ENCODE measurements around the gene TSHZ3.

The TSHZ3 gene

DNA sequence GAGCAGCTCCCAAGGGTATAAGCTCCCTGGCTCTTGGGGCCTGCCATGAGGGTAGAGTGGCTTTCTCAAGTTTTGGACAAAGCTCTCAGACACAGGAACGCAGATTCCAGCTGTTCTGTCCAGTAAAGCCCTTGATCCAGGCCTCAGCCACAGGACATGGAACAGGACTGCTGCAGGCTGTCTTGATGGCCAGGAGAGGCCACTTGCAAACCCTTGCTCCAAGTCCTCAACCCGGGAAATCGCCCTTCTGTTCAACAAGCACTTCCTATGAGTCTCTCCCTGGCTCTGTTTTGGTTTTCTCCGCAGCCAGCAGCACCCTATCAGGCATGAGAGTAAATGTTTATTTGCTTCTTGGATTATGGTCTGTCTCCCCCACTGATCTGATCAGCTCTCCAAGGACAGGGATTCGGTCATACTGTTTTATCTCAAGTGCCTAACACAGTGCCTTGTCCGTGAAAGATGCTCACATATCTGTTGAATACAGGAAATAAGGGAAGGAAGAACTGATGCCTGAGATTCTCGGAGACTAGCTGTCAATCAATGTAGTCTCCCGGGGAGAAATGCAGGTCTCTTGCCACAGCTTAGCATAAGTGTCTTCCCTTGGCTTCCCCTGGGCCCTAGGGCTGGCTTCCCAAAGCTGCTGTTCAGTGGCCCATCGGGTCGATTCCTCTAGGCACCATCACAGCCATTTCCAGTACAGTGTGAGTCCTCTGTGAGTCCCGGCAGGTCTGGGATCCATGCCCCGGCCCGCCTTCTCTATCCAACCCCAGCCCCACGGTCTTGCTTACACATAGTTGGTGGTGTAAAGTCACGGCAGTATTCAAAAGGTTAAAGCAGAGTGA lies 90.8 kb downstream of the TSHZ3 start:
- TF ChIP-seq, protein P1, sequence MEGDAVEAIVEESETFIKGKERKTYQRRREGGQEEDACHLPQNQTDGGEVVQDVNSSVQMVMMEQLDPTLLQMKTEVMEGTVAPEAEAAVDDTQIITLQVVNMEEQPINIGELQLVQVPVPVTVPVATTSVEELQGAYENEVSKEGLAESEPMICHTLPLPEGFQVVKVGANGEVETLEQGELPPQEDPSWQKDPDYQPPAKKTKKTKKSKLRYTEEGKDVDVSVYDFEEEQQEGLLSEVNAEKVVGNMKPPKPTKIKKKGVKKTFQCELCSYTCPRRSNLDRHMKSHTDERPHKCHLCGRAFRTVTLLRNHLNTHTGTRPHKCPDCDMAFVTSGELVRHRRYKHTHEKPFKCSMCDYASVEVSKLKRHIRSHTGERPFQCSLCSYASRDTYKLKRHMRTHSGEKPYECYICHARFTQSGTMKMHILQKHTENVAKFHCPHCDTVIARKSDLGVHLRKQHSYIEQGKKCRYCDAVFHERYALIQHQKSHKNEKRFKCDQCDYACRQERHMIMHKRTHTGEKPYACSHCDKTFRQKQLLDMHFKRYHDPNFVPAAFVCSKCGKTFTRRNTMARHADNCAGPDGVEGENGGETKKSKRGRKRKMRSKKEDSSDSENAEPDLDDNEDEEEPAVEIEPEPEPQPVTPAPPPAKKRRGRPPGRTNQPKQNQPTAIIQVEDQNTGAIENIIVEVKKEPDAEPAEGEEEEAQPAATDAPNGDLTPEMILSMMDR (IDR thresholded peaks at IDR 0.05; ENCODE audit: insufficient read depth, missing control alignments), result no peak
- DNase-seq (ENCODE audit: insufficient read length, low spot score) (no peak), FAIRE-seq (no peak)

DNA sequence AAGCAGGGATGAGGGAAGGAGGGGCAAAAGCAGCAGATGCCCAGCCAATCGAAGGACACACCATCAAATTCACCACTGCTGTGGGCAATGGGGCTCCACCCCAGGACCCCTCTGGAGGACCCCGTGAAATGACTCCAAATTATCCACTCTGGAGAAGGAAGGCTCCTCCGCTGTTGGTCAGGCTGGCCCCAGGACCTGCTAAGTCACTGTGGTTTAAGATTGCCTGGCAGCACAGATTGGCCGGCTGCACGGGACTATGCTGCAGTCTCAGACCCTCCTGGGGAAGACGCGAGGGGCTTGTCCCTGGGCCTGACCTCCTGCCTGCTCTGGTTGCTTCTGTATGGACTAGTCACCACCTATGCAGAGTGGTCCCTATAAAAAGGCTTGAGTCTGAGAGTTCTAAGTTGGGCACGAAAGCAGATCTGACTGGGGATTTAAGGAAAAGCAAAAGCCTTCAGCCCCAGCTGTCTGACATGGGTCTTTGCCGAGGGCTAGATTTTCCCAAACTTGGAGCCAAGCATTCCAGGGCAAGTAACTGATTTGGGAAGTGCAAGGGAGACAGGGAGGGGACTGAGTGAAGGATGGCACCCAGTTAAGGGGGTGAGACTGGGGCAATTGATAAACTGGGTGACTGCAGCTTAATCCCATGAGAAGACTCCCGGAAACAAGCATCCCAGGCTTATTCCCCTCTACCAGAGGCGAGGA lies 91.7 kb downstream of the TSHZ3 start:
- TF ChIP-seq, protein P1 (IDR thresholded peaks at IDR 0.05; ENCODE audit: insufficient read depth, missing control alignments), result no peak
- FAIRE-seq (no peak), DNase-seq (ENCODE audit: insufficient read length, low spot score) (no peak)

DNA sequence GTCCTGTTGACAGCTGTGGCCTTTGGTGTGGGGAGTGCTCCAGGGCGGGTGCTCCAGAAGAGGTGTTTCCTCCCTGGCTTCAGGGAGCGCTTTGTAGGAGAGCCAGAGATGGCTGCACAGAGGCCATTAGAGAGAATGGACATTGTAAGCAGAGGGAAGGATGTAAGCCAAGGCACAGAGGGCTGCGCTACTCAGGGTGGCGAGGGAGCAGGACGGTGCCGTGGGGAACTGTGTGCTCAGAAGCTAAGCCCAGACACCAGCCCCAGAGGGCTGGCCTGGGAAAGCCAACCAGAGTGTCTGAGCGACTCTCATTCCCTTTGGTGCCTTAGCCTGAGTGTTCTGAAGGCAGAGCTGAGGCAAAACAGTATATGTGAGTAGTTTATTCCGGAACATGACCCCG lies 92.2 kb downstream of the TSHZ3 start:
- DNase-seq (ENCODE audit: insufficient read length, low spot score), result no peak
- FAIRE-seq, result no peak
- TF ChIP-seq, protein P1 (IDR thresholded peaks at IDR 0.05; ENCODE audit: insufficient read depth, missing control alignments), result no peak

DNA sequence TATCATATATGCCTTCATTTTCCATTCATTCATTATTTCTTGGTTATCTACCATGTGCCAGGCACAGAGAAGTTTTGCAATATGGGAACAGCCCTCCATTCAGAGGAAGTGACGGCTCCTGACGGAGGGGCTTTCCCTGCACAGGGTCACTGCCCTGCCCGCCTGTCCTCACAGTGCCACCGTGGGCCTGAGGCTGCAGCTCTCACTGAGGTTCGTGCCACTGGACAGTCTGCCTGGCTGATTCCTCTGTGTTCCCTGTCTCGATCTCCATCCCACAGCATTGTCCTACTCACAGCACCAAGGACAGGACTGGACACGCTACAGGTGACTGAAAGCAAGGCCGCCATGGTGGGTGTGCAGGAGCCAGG lies 92.7 kb downstream of the TSHZ3 start:
- no peak for FAIRE-seq
- TF ChIP-seq, protein P1 (IDR thresholded peaks at IDR 0.05; ENCODE audit: insufficient read depth, missing control alignments), result no peak

DNA sequence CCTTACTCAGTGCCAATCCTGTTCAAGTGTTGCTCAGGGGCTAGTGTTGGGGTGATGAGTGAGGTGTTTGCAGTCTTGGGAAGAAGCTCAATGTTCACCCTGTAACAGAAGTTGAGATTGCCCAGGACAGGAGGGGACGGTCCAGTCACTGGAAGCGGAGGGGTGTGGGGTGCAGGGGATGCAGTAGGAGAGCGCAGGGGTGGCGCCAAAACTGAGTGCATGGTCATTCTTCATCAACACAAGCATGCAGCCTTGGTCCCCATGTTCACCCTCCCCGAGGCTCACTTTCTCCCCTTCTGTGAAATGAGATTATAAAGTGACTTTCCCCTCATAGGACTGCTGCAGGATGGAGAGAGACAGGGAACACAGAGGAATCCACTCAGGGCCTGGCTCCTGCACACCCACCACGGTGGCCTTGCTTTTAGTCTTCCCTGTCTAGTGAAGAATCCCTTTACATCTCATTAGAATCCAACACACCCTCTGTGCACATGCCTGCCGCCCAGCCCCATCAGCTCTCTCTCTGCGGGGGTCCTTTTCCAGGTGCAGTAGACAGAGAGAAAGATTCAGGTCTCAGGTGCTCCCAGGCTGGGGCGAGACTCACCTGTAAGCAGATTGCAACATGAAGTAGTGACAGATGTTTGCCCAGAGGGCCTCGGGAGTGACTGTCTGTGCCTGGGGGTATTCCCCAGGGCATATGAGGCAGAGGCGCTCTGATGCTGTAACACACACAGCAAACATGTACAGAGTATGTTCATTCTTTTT lies 93.2 kb downstream of the TSHZ3 start:
- no peak for FAIRE-seq
- DNase-seq (ENCODE audit: insufficient read length, low spot score), result no peak
- TF ChIP-seq, protein P1 (IDR thresholded peaks at IDR 0.05; ENCODE audit: insufficient read depth, missing control alignments), result no peak

More for the DNA sequence above, 92.7 kb downstream of the TSHZ3 start:
- no peak for DNase-seq (ENCODE audit: insufficient read length, low spot score)

DNA sequence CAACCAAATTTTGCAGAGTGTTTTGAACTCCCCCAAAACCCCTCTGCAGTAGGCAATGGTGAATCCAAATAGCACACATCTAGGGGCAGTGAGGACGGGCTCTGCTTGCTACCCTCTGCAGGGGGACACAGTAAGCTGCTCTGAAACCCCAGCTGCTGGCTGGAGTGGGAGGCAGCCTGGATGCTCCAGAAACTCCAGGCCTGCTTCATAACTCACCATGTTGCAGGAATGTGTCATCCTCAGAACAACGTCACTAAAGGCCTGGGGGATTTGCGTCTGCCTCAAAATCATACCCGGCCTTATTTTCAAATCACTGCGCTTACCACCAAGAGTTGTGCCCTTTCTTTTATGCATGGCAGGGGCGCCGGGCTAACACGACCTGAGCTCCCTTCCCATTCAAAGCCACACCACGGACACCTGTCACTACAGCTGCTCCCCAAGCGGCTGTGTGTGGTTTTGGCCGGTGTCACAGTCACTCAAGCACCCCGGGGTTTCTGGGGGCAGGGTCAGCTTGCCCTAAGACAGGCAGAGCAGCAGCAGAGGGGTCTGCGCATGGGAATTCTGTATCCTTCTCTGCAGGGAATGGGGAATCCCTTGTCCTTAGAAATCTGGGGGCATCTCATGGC lies 93.9 kb downstream of the TSHZ3 start:
- TF ChIP-seq, protein P1 (IDR thresholded peaks at IDR 0.05; ENCODE audit: insufficient read depth, missing control alignments), result no peak
- DNase-seq (ENCODE audit: insufficient read length, low spot score) (no peak), FAIRE-seq (no peak)

All from D721Med (cell line).